Astrocyte of the cerebellum (primary cell): Measurements from ENCODE around the gene STMN3.
A peak's percentile ranks its signal among the peaks of the same experiment; 100 is the strongest.

ENCODE experiments used
- DNase-seq: peaks from one replicate; pipeline ENCODE4 v3.0.0-alpha.2; 2011; ENCODE audit warnings: low read depth
- H3K4me3 ChIP-seq: 2 replicates; pipeline ENCODE4 v1.5.1; 2011; ENCODE audit warnings: mild to moderate bottlenecking, low read depth, low read length, moderate library complexity
- CTCF ChIP-seq: IDR thresholded peaks from 2 replicates; pipeline ENCODE4 v1.5.1; 2012; ENCODE audit warnings: low read length, low read depth, moderate library complexity, mild to moderate bottlenecking; ENCODE audit errors: missing control alignments
- in situ Hi-C: cut with HindIII; loops from 2 replicates; pipeline ENCODE4 v1.10.0; 2017; ENCODE audit warnings: low sequenced_read_pairs

STMN3 gene

GRCh38 chr20:63699466-63700198 lies 46.4 kb upstream of the STMN3 start:
- H3K4me3 ChIP-seq = no peak overlapping the region
- in situ Hi-C loops = loop anchor here (5.0 kb wide), 1 partner anchor 37 kb away; no protein-coding TSS in a partner anchor
- DNase-seq = no peak
- no peak for TF ChIP-seq CTCF

GRCh38 chr20:63698739-63699465 lies 45.7 kb upstream of the STMN3 start:
- TF ChIP-seq CTCF = no peak
- H3K4me3 ChIP-seq = peak overlapping the region; percentile 6
- peak; percentile 66 for DNase-seq
- in situ Hi-C loops = loop anchor here (5.0 kb wide), 1 partner anchor 37 kb away; no protein-coding TSS in a partner anchor

- DNase-seq = no peak
These were observed 44.8 kb upstream of the STMN3 start for GRCh38 chr20:63697868-63698545.

GRCh38 chr20:63697357-63697867 lies 44.2 kb upstream of the STMN3 start:
- no peak for TF ChIP-seq CTCF
- no peak for DNase-seq
- in situ Hi-C loops = loop anchor here (5.0 kb wide), 1 partner anchor 35 kb away; no protein-coding TSS in a partner anchor
- peak overlapping the region; percentile 45 for H3K4me3 ChIP-seq

More at GRCh38 chr20:63697868-63698545, 44.8 kb upstream of the STMN3 start:
- peak overlapping the region; percentile 45 for H3K4me3 ChIP-seq
- TF ChIP-seq CTCF = no peak
- in situ Hi-C loops = loop anchor here (5.0 kb wide), 1 partner anchor 36 kb away; no protein-coding TSS in a partner anchor

- in situ Hi-C loops = loop anchor here (5.0 kb wide), 1 partner anchor 34 kb away; no protein-coding TSS in a partner anchor
- TF ChIP-seq CTCF = no peak
- peak within 1 kb of the TSS; percentile 45 for H3K4me3 ChIP-seq
- no peak for DNase-seq
These were observed 43.6 kb upstream of the STMN3 start, which contains the start of gene TNFRSF6B for GRCh38 chr20:63696628-63697356. Gene TNFRSF6B (plus strand): TSS chr20:63696652. CDS start chr20:63696768, 116 bp downstream.
